Endothelial cell of umbilical vein (primary cell): ENCODE results near the gene EVX2.

Experiments
- EZH2 ChIP-seq: IDR thresholded peaks from 2 replicates; pipeline ENCODE4 v1.6.1; 2012; ENCODE audit warnings: borderline replicate concordance, low read depth, mild to moderate bottlenecking, moderate library complexity, low read length, inconsistent platforms; ENCODE audit not compliant: severe bottlenecking
- POLR2A ChIP-seq: IDR thresholded peaks from 2 replicates; pipeline ENCODE4 v1.6.1; 2012; ENCODE audit warnings: low read depth, mild to moderate bottlenecking, control low read depth, low read length
- TF ChIP-seq, protein P1 (sequence below), 2 donors: IDR thresholded peaks; 1 replicate in 1 of 2; 2 replicates in 1 of 2; pipeline ENCODE4 v1.5.1; 2011; ENCODE audit warnings: low read length in 2 of 2, mild to moderate bottlenecking in 2 of 2, moderate library complexity in 2 of 2, control low read depth in 1 of 2, inconsistent platforms in 1 of 2, low read depth in 1 of 2; ENCODE audit not compliant: insufficient read depth in 1 of 2; ENCODE audit errors: extremely low read depth in 1 of 2

DNA sequence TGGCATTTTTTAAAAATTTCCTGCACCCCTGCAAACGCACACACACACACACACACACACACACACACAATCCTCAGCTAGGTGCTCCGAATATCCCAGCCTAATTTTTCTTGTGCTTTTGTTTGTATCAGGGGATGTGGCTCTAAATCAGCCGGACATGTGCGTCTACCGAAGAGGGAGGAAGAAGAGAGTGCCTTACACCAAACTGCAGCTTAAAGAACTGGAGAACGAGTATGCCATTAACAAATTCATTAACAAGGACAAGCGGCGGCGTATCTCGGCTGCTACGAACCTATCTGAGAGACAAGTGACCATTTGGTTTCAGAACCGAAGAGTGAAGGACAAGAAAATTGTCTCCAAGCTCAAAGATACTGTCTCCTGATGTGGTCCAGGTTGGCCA, 10.6 kb upstream of the EVX2 start:
- TF ChIP-seq POLR2A (no peak), EZH2 (no peak)
- TF ChIP-seq, protein P1, sequence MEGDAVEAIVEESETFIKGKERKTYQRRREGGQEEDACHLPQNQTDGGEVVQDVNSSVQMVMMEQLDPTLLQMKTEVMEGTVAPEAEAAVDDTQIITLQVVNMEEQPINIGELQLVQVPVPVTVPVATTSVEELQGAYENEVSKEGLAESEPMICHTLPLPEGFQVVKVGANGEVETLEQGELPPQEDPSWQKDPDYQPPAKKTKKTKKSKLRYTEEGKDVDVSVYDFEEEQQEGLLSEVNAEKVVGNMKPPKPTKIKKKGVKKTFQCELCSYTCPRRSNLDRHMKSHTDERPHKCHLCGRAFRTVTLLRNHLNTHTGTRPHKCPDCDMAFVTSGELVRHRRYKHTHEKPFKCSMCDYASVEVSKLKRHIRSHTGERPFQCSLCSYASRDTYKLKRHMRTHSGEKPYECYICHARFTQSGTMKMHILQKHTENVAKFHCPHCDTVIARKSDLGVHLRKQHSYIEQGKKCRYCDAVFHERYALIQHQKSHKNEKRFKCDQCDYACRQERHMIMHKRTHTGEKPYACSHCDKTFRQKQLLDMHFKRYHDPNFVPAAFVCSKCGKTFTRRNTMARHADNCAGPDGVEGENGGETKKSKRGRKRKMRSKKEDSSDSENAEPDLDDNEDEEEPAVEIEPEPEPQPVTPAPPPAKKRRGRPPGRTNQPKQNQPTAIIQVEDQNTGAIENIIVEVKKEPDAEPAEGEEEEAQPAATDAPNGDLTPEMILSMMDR (IDR thresholded peaks at IDR 0.05; ENCODE audit: extremely low read depth in 1 of 2, insufficient read depth in 1 of 2, low read depth in 1 of 2, low read length in 2 of 2), result no peak
